Muscle layer of duodenum (tissue), 2 donors: ENCODE measurements around the gene SLC6A2.
A peak's percentile ranks its signal among the peaks of the same experiment; 100 is the strongest.
"Not testable (repeated sequence)": the region's sequence is repeated elsewhere in the genome, so short reads cannot be mapped to it uniquely, and the experiment has no call there.

ENCODE experiments used
- H3K27ac ChIP-seq: one replicate; pipeline ENCODE4 v1.7.0; 2013; ENCODE audit warnings: mild to moderate bottlenecking, low read length
- H3K27me3 ChIP-seq: one replicate; pipeline ENCODE4 v1.7.0; 2013; ENCODE audit warnings: low read depth, mild to moderate bottlenecking, control low read depth, low read length
- H3K36me3 ChIP-seq, 2 donors: one replicate each; pipeline ENCODE4 v1.7.0; 2013; ENCODE audit warnings: low read length in 2 of 2, control low read depth in 1 of 2, mild to moderate bottlenecking in 1 of 2; ENCODE audit not compliant: insufficient read depth in 2 of 2, control insufficient read depth in 1 of 2
- H3K4me1 ChIP-seq, 2 donors: one replicate each; pipeline ENCODE4 v1.7.0; 2013; ENCODE audit warnings: low read length in 2 of 2, mild to moderate bottlenecking in 2 of 2, control low read depth in 1 of 2, moderate library complexity in 1 of 2; ENCODE audit not compliant: insufficient read depth in 2 of 2, control insufficient read depth in 1 of 2
- H3K4me3 ChIP-seq, 2 donors: one replicate each; pipeline ENCODE4 v1.7.0; 2013; ENCODE audit warnings: low read length in 2 of 2, low read depth in 1 of 2, mild to moderate bottlenecking in 1 of 2
- H3K9me3 ChIP-seq, 2 donors: one replicate each; pipeline ENCODE4 v1.7.0; 2013; ENCODE audit warnings: low read length in 2 of 2, control low read depth in 1 of 2, mild to moderate bottlenecking in 1 of 2; ENCODE audit not compliant: control insufficient read depth in 1 of 2
- donor health status: healthy.

Gene SLC6A2

GRCh38 chr16:55753145-55753631 is 97.4 kb downstream of the SLC6A2 start:
- not testable (repeated sequence) for H3K27ac ChIP-seq

More at GRCh38 chr16:55753145-55753631, 97.4 kb downstream of the SLC6A2 start:
- not testable (repeated sequence) for H3K27me3 ChIP-seq, H3K9me3 ChIP-seq, H3K4me1 ChIP-seq, H3K36me3 ChIP-seq
- H3K4me3 ChIP-seq: peak overlapping the region in 1 of 2 donors; percentile 7
